Endodermal cell (in vitro differentiated cells): ENCODE data around the gene TLE3. TPM values are rescaled to one million over a fixed set of nuclear protein-coding genes. Genes with fewer than 3 reads are reported as not detected.
A peak's percentile ranks its signal among the peaks of the same experiment; 100 is the strongest.

Source experiments
- DNase-seq: peaks from one replicate; pipeline ENCODE4 v3.0.0-alpha.2; 2017
- H3K27ac ChIP-seq: 2 replicates; pipeline ENCODE4 v1.5.1; 2013; ENCODE audit warnings: mild to moderate bottlenecking, low read depth, low read length, moderate library complexity
- H3K27me3 ChIP-seq: 2 replicates; pipeline ENCODE4 v1.6.1; 2013; ENCODE audit warnings: mild to moderate bottlenecking, low read length, moderate library complexity; ENCODE audit not compliant: insufficient read depth, control insufficient read depth, poor library complexity, severe bottlenecking
- H3K36me3 ChIP-seq: 2 replicates; pipeline ENCODE4 v1.7.0; 2013; ENCODE audit warnings: mild to moderate bottlenecking, low read length, moderate library complexity; ENCODE audit not compliant: control insufficient read depth, insufficient read depth
- H3K4me1 ChIP-seq: one replicate; pipeline ENCODE4 v1.7.0; 2013; ENCODE audit warnings: low read length; ENCODE audit not compliant: control insufficient read depth, insufficient read depth
- H3K4me3 ChIP-seq: 2 replicates; pipeline ENCODE4 v1.5.1; 2013; ENCODE audit warnings: mild to moderate bottlenecking, low read length, moderate library complexity
- H3K9ac ChIP-seq: 2 replicates; pipeline ENCODE4 v1.6.1; 2013; ENCODE audit warnings: mild to moderate bottlenecking, low read length, moderate library complexity; ENCODE audit not compliant: poor library complexity, severe bottlenecking; ENCODE audit errors: extremely low read depth
- H3K9me3 ChIP-seq: 2 replicates; pipeline ENCODE4 v1.6.1; 2013; ENCODE audit warnings: mild to moderate bottlenecking, low read length, moderate library complexity; ENCODE audit not compliant: control insufficient read depth
- H3K27ac Mint-ChIP-seq: 2 replicates; pipeline ENCODE4 v1.8.0; 2020; ENCODE audit warnings: mixed read lengths
- H3K27me3 Mint-ChIP-seq: 2 replicates; pipeline ENCODE4 v1.8.0; 2021; ENCODE audit warnings: mild to moderate bottlenecking, mixed read lengths; ENCODE audit not compliant: insufficient read depth
- H3K36me3 Mint-ChIP-seq: 2 replicates; pipeline ENCODE4 v1.8.0; 2020; ENCODE audit warnings: low read depth, mixed read lengths
- H3K4me1 Mint-ChIP-seq: 2 replicates; pipeline ENCODE4 v1.8.0; 2020; ENCODE audit warnings: mixed read lengths
- H3K4me3 Mint-ChIP-seq: 2 replicates; pipeline ENCODE4 v1.8.0; 2020; ENCODE audit warnings: mild to moderate bottlenecking, moderate library complexity, mixed read lengths
- H3K9me3 Mint-ChIP-seq: 2 replicates; pipeline ENCODE4 v1.8.0; 2020; ENCODE audit warnings: mild to moderate bottlenecking, mixed read lengths
- CTCF ChIP-seq: fragments of 200-600 bp; sonication (generic); conservative IDR thresholded peaks from 2 replicates; pipeline ENCODE4 v1.5.0; 2021; ENCODE audit warnings: antibody characterized with exemption, mild to moderate bottlenecking
- WGBS, 2 experiments: methylation state at CpG; one replicate each; pipeline versions ENCODE4 v1.1.5 to v1.1.7; 2013; ENCODE audit warnings: missing lambda C conversion rate in 2 of 2, mixed read lengths in 1 of 2; ENCODE audit not compliant: insufficient coverage in 1 of 2, insufficient read length in 1 of 2; 5-methylcytosine and 5-hydroxymethylcytosine counted together
- total RNA-seq, 2 donors: library from RNA; stranded (reverse); fragmentation: NEBNext Ultra II Directional in 1 of 2; extraction: Animal tissue kit (Norgen Biotek cat#: 25700) in 1 of 2; gene quantifications; 2 replicates in 1 of 2; 3 replicates in 1 of 2; pipeline ENCODE4 v1.2.1, GENCODE V29; 2021

TLE3 gene
- total RNA-seq, 2 donors from 2014 or later, result 66.5 to 81.1 TPM

- no peak overlapping the region for H3K27ac ChIP-seq
These were observed 33.7 kb downstream of the TLE3 start for GRCh38 chr15:70063980-70064379.

DNA sequence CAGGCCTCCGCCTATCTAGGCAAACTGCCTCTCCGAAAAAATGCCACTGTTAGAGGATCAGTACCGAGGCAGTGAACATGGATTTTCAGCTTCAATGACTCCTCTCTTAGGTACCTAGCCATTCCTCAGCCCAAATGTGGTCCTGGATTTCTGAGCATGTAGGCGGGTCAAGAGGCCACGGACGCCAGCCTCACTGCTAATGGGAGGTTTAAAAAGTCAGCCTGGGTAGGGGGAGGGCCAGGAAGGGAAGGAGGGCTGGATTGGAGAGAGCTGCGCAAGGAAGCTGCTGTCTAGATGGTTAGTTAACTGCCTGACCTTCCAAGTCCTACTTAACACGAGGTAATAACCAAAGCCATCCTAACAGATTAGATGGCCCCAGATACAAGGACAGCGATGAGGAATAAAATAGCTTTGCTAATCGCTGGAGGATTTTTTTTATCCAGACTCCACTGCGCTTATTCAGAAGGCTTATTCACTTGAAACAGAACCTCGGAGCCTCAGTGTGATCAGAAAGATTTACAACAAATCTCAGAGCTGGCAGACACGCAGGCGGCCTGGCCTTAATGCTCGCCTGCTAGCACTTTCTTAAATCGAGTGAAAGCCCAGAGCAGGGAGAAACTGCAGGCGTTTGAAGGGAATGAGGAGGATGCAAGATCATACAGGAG, 34.3 kb downstream of the TLE3 start:
- Histone ChIP-seq H3K36me3 (peaks cover 83% of the 10 kb centered on the region), H3K27ac (no peak overlapping the region), H3K4me3 (no peak overlapping the region), H3K9ac (no peak overlapping the region), H3K9me3 (no peaks in the 10 kb centered on the region), H3K4me1 (peaks cover 6% of the 10 kb centered on the region), H3K27me3 (no peaks in the 10 kb centered on the region)
- Mint-ChIP-seq H3K9me3 (no peaks in the 10 kb centered on the region), H3K4me3 (no peak overlapping the region), H3K36me3 (peaks cover 66% of the 10 kb centered on the region), H3K27me3 (no peaks in the 10 kb centered on the region), H3K4me1 (peaks cover 8% of the 10 kb centered on the region), H3K27ac (no peak overlapping the region)
- no peak for DNase-seq
- no peak for TF ChIP-seq CTCF
- 87 to 91% methylated on average over 17 of the region's 17 CpGs for WGBS, 2 experiments

More at GRCh38 chr15:70063980-70064379, 33.7 kb downstream of the TLE3 start:
- TF ChIP-seq CTCF, result no peak
- Histone ChIP-seq H3K4me3 (no peak overlapping the region), H3K36me3 (peaks cover 83% of the 10 kb centered on the region), H3K27me3 (no peaks in the 10 kb centered on the region), H3K9ac (no peak overlapping the region), H3K4me1 (peaks cover 6% of the 10 kb centered on the region), H3K9me3 (no peaks in the 10 kb centered on the region)
- Mint-ChIP-seq H3K27me3 (no peaks in the 10 kb centered on the region), H3K4me3 (no peak overlapping the region), H3K36me3 (peaks cover 66% of the 10 kb centered on the region), H3K9me3 (no peaks in the 10 kb centered on the region), H3K27ac (peak overlapping the region; percentile 80), H3K4me1 (peaks cover 8% of the 10 kb centered on the region)
- DNase-seq, result no peak
- 96 to 100% methylated on average over 4 to 7 of the region's 7 CpGs for WGBS, 2 experiments

- H3K9me3 ChIP-seq, result no peaks in the 10 kb centered on the region
- H3K4me3 ChIP-seq, result no peak overlapping the region
- H3K36me3 ChIP-seq, result peaks cover 83% of the 10 kb centered on the region
- peak overlapping the region; percentile 85 for H3K27ac ChIP-seq
- no peak for DNase-seq
- no peak for TF ChIP-seq CTCF
- no peak overlapping the region for H3K4me3 Mint-ChIP-seq
- peaks cover 71% of the 10 kb centered on the region for H3K36me3 Mint-ChIP-seq
- no peak overlapping the region for H3K9ac ChIP-seq
- peaks cover 6% of the 10 kb centered on the region for H3K4me1 ChIP-seq
- no peaks in the 10 kb centered on the region for H3K27me3 ChIP-seq
- H3K9me3 Mint-ChIP-seq, result no peaks in the 10 kb centered on the region
- no peaks in the 10 kb centered on the region for H3K27me3 Mint-ChIP-seq
- 84 to 90% methylated on average over 21 to 29 of the region's 29 CpGs for WGBS, 2 experiments
- peaks cover 8% of the 10 kb centered on the region for H3K4me1 Mint-ChIP-seq
- peak overlapping the region; percentile 58 for H3K27ac Mint-ChIP-seq
These were observed 35.3 kb downstream of the TLE3 start for GRCh38 chr15:70062321-70062956.
